Smooth muscle cell (in vitro differentiated cells): Measurements from ENCODE around the gene MAP2K3. TPM values are rescaled to one million over a fixed set of nuclear protein-coding genes. Genes with fewer than 3 reads are reported as not detected.

ENCODE experiments used
- DNase-seq: peaks from one replicate; lab custom pipeline; 2025; ENCODE audit not compliant: unreplicated experiment; lab: John Stamatoyannopoulos, UW
- H2AFZ ChIP-seq: fragments of 200-600 bp; sonication (generic); 2 replicates; pipeline ENCODE4 v1.6.0; 2016; ENCODE audit warnings: antibody characterized with exemption, low read depth, mild to moderate bottlenecking
- H3F3A ChIP-seq: fragments of 200-600 bp; sonication (generic); 2 replicates; pipeline ENCODE4 v1.6.0; 2017; ENCODE audit warnings: antibody characterized with exemption, low read depth
- H3K27ac ChIP-seq: fragments of 200-600 bp; sonication (generic); 2 replicates; pipeline ENCODE4 v1.5.1; 2016; ENCODE audit warnings: low read depth, mild to moderate bottlenecking
- H3K27me3 ChIP-seq: fragments of 200-600 bp; sonication (generic); 2 replicates; pipeline ENCODE4 v1.6.1; 2016; ENCODE audit warnings: low read depth, mild to moderate bottlenecking
- H3K36me3 ChIP-seq: fragments of 200-600 bp; sonication (generic); 2 replicates; pipeline ENCODE4 v1.5.1; 2016; ENCODE audit warnings: low read depth
- H3K4me1 ChIP-seq: fragments of 200-600 bp; sonication (generic); 2 replicates; pipeline ENCODE4 v1.5.1; 2016; ENCODE audit warnings: low read depth
- H3K4me2 ChIP-seq: fragments of 200-600 bp; sonication (generic); 2 replicates; pipeline ENCODE4 v1.6.0; 2016; ENCODE audit warnings: mild to moderate bottlenecking
- H3K4me3 ChIP-seq: fragments of 200-600 bp; sonication (generic); 2 replicates; pipeline ENCODE4 v1.5.1; 2016; ENCODE audit warnings: mild to moderate bottlenecking
- H3K79me2 ChIP-seq: fragments of 200-600 bp; sonication (generic); 2 replicates; pipeline ENCODE4 v1.6.0; 2016; ENCODE audit warnings: low read depth, mild to moderate bottlenecking
- H3K9ac ChIP-seq: fragments of 200-600 bp; sonication (generic); 2 replicates; pipeline ENCODE4 v1.6.0; 2016; ENCODE audit warnings: low read depth
- H3K9me3 ChIP-seq: fragments of 200-600 bp; sonication (generic); replicated peaks from 2 replicates; pipeline ENCODE4 v1.5.1; 2016; ENCODE audit warnings: low read depth
- H4K20me1 ChIP-seq: fragments of 200-600 bp; sonication (generic); 2 replicates; pipeline ENCODE4 v1.6.0; 2016; ENCODE audit warnings: low read depth
- CTCF ChIP-seq: fragments of 200-600 bp; sonication (generic); IDR thresholded peaks from 2 replicates; pipeline ENCODE4 v1.5.1; 2017; ENCODE audit warnings: borderline replicate concordance, mild to moderate bottlenecking, antibody characterized with exemption; ENCODE audit not compliant: insufficient read depth, poor library complexity, severe bottlenecking
- WGBS: methylation state at CpG from one replicate; pipeline ENCODE4 v1.1.7; 2016; ENCODE audit warnings: low lambda C conversion rate; 5-methylcytosine and 5-hydroxymethylcytosine counted together
- polyA plus RNA-seq: library from polyadenylated mRNA; unstranded; fragments of >200 nt; fragmentation: Nextera tagmentation; extraction: Ambion mirVana; gene quantifications from 2 replicates; pipeline ENCODE4 v1.2.1, GENCODE V29; 2016
- total RNA-seq: library from RNA; depleted of rRNA; stranded (reverse); fragments of >200 nt; gene quantifications from 2 replicates; pipeline ENCODE4 v1.2.3, GENCODE V29; 2014

Gene MAP2K3
- total and polyA plus RNA-seq, 2 experiments from 2014 or later = 14.2 to 53.8 TPM

GRCh38 chr17:21263376-21263775, 21.1 kb upstream of the MAP2K3 start:
- TF ChIP-seq CTCF = no peak

GRCh38 chr17:21268596-21269188, 15.8 kb upstream of the MAP2K3 start:
- no peak for DNase-seq
- no peak overlapping the region for H2AFZ ChIP-seq
- H3K27ac ChIP-seq = no peak overlapping the region
- TF ChIP-seq CTCF = no peak
- no peak overlapping the region for H3K9ac ChIP-seq
- H3K4me3 ChIP-seq = no peak overlapping the region
- no peaks in the 10 kb centered on the region for H3K4me1 ChIP-seq
- WGBS = 73% methylated on average over 7 of the region's 7 CpGs
- H3K27me3 ChIP-seq = no peaks in the 10 kb centered on the region
- no peaks in the 10 kb centered on the region for H3K9me3 ChIP-seq
- no peaks in the 10 kb centered on the region for H3K79me2 ChIP-seq
- no peaks in the 10 kb centered on the region for H3K36me3 ChIP-seq
- H3F3A ChIP-seq = no peaks in the 10 kb centered on the region
- no peaks in the 10 kb centered on the region for H4K20me1 ChIP-seq
- no peak overlapping the region for H3K4me2 ChIP-seq

More at GRCh38 chr17:21263376-21263775, 21.1 kb upstream of the MAP2K3 start:
- no peak overlapping the region for H2AFZ ChIP-seq
- no peaks in the 10 kb centered on the region for H3K27me3 ChIP-seq
- DNase-seq = no peak
- H3K36me3 ChIP-seq = no peaks in the 10 kb centered on the region
- H3F3A ChIP-seq = no peaks in the 10 kb centered on the region
- no peaks in the 10 kb centered on the region for H4K20me1 ChIP-seq
- no peak overlapping the region for H3K4me2 ChIP-seq
- WGBS = 65% methylated on average over 6 of the region's 6 CpGs
- no peak overlapping the region for H3K4me3 ChIP-seq
- H3K27ac ChIP-seq = no peak overlapping the region
- no peaks in the 10 kb centered on the region for H3K4me1 ChIP-seq
- no peak overlapping the region for H3K9ac ChIP-seq
- no peaks in the 10 kb centered on the region for H3K79me2 ChIP-seq
- H3K9me3 ChIP-seq = no peaks in the 10 kb centered on the region

GRCh38 chr17:21269394-21269793, 15.1 kb upstream of the MAP2K3 start:
- H3K9ac ChIP-seq = no peak overlapping the region
- H2AFZ ChIP-seq = no peak overlapping the region
- no peaks in the 10 kb centered on the region for H3K79me2 ChIP-seq
- DNase-seq = no peak
- no peak for TF ChIP-seq CTCF
- no peak overlapping the region for H3K4me2 ChIP-seq
- H3K27ac ChIP-seq = no peak overlapping the region
- H3K4me3 ChIP-seq = no peak overlapping the region
- no peaks in the 10 kb centered on the region for H3K36me3 ChIP-seq
- H3K27me3 ChIP-seq = no peaks in the 10 kb centered on the region
- WGBS = 85% methylated on average over 8 of the region's 8 CpGs
- H3K4me1 ChIP-seq = no peaks in the 10 kb centered on the region
- no peaks in the 10 kb centered on the region for H3F3A ChIP-seq
- no peaks in the 10 kb centered on the region for H4K20me1 ChIP-seq
- H3K9me3 ChIP-seq = no peaks in the 10 kb centered on the region
